GM20431 (cell line): ENCODE measurements around the gene EHBP1.

ENCODE experiments used
- in situ Hi-C: fragments of 300-500 bp; cut with MseI, MboI; formaldehyde crosslinking; loops from one replicate; pipeline ENCODE4 v1.15.0; 2020; ENCODE audit warnings: low sequenced_read_pairs; ENCODE audit not compliant: unreplicated experiment

Gene EHBP1

GRCh38 chr2:62765619-62766376 is 60.3 kb downstream of the EHBP1 start:
- in situ Hi-C loops = loop anchor here (25.0 kb wide), 1 partner anchor 828 kb away; no protein-coding TSS in a partner anchor

GRCh38 chr2:62768615-62769014 is 63.1 kb downstream of the EHBP1 start:
- in situ Hi-C loops = loop anchor here (25.0 kb wide), 1 partner anchor 831 kb away; no protein-coding TSS in a partner anchor

- in situ Hi-C loops = loop anchor here (10.0 to 25.0 kb wide), 2 partner anchors 316 to 833 kb away; no protein-coding TSS in a partner anchor
These were observed 65.1 kb downstream of the EHBP1 start for GRCh38 chr2:62770629-62771028.

GRCh38 chr2:62774555-62775366 is 69.2 kb downstream of the EHBP1 start:
- in situ Hi-C loops = loop anchor here (10.0 to 25.0 kb wide), 2 partner anchors 320 to 837 kb away; no protein-coding TSS in a partner anchor

GRCh38 chr2:62775367-62775668 is 69.8 kb downstream of the EHBP1 start:
- in situ Hi-C loops = loop anchor here (10.0 kb wide), 1 partner anchor 321 kb away; no protein-coding TSS in a partner anchor

GRCh38 chr2:62783679-62784078 is 78.2 kb downstream of the EHBP1 start:
- in situ Hi-C loops = no loop called here

GRCh38 chr2:62784341-62784740 is 78.8 kb downstream of the EHBP1 start:
- in situ Hi-C loops = no loop called here

- in situ Hi-C loops = no loop called here
These were observed 79.7 kb downstream of the EHBP1 start for GRCh38 chr2:62785216-62785615.

GRCh38 chr2:62785810-62786597 is 80.5 kb downstream of the EHBP1 start:
- in situ Hi-C loops = no loop called here

GRCh38 chr2:62787386-62787785 is 81.9 kb downstream of the EHBP1 start:
- in situ Hi-C loops = no loop called here

GRCh38 chr2:62789518-62789917 is 84.0 kb downstream of the EHBP1 start:
- in situ Hi-C loops = no loop called here

- in situ Hi-C loops = no loop called here
These were observed 84.4 kb downstream of the EHBP1 start for GRCh38 chr2:62789918-62790317.

GRCh38 chr2:62792408-62792807 is 86.9 kb downstream of the EHBP1 start:
- in situ Hi-C loops = no loop called here

- in situ Hi-C loops = no loop called here
These were observed 87.7 kb downstream of the EHBP1 start for GRCh38 chr2:62793213-62793612.

- in situ Hi-C loops = no loop called here
These were observed 89.3 kb downstream of the EHBP1 start for GRCh38 chr2:62794791-62795190.

- in situ Hi-C loops = no loop called here
These were observed 89.8 kb downstream of the EHBP1 start for GRCh38 chr2:62795341-62795740.

GRCh38 chr2:62797107-62797506 is 91.6 kb downstream of the EHBP1 start:
- in situ Hi-C loops = no loop called here

GRCh38 chr2:62800618-62801017 is 95.1 kb downstream of the EHBP1 start:
- in situ Hi-C loops = no loop called here

- in situ Hi-C loops = no loop called here
These were observed 95.6 kb downstream of the EHBP1 start for GRCh38 chr2:62801110-62801509.

GRCh38 chr2:62801814-62802523 is 96.5 kb downstream of the EHBP1 start:
- in situ Hi-C loops = no loop called here
